NCI-H524 (cell line): ENCODE measurements around the gene DNASE2.
A peak's percentile ranks its signal among the peaks of the same experiment; 100 is the strongest.
"Not testable (repeated sequence)": the region's sequence is repeated elsewhere in the genome, so short reads cannot be mapped to it uniquely, and the experiment has no call there.

ENCODE experiments used
- DNase-seq, 2 experiments: peaks; one replicate each; lab custom pipeline; 2025; lab: John Stamatoyannopoulos, UW

DNASE2 gene, protein sequence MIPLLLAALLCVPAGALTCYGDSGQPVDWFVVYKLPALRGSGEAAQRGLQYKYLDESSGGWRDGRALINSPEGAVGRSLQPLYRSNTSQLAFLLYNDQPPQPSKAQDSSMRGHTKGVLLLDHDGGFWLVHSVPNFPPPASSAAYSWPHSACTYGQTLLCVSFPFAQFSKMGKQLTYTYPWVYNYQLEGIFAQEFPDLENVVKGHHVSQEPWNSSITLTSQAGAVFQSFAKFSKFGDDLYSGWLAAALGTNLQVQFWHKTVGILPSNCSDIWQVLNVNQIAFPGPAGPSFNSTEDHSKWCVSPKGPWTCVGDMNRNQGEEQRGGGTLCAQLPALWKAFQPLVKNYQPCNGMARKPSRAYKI

DNA sequence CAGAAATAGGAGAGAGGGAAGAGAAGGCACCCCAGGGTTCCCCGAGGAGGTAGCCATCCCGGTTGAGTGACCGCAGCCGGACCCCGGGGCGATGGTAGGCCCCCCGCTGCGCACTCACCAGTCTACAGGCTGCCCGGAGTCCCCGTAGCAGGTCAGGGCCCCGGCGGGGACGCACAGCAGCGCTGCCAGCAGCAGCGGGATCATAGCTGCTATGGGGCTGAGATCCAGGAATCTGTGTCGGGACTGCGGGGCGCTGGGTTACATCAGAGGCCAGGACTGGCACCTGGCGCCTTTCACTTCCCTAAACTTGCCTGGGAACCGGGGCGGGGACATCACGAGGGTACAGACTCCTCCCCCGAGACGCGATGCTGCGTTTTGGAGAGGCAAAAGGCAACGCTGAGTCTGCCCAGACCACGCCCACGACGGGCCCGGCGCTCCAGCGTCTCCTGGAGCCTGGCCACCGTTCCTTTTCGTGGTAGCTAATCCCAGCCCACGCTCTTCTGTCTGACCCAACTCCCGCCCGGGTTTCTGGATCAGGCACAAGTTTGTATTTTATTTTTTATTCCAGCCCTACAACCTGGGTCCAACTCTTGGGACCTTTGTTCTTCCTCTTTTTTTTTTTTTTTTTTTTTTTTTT is at the start of gene DNASE2:
DNASE2 (minus strand) TSS at position 278 of the 637 bp plus-strand sequence; CDS start at position 204, 74 bp downstream.
- DNase-seq = peak; percentile 93 to 97

DNA sequence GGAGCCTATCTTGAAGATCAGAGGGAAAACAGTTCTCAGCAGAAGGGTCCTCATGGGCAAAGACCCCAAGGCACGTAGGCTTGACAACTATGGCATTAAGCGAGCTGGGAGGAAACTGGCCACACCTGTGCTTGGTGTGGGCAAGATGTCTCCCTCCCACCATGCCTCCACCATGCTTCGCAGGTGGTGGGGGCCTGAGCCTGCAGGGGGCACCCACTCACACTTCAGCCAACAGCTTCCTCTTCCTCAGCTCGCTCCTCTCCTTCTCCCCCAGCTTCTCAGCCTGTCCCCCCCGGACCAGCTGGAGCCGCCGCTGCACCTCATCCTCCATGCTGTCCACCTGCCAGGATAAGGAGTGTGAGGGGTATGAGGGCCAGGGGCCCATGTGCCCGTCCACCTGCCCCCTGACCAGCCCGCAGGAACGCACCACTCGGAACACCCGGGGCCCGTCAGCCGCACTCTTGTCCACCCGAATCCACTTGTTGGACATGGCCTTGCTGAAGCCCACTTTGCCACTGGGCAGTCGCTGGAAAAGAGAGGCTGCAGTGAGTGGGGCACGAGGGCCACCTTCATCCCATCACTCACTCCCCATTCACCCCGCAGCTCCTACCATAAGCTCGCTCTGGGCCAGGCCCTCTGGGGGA is 48.9 kb upstream of the DNASE2 start:
- DNase-seq = no peak

DNA sequence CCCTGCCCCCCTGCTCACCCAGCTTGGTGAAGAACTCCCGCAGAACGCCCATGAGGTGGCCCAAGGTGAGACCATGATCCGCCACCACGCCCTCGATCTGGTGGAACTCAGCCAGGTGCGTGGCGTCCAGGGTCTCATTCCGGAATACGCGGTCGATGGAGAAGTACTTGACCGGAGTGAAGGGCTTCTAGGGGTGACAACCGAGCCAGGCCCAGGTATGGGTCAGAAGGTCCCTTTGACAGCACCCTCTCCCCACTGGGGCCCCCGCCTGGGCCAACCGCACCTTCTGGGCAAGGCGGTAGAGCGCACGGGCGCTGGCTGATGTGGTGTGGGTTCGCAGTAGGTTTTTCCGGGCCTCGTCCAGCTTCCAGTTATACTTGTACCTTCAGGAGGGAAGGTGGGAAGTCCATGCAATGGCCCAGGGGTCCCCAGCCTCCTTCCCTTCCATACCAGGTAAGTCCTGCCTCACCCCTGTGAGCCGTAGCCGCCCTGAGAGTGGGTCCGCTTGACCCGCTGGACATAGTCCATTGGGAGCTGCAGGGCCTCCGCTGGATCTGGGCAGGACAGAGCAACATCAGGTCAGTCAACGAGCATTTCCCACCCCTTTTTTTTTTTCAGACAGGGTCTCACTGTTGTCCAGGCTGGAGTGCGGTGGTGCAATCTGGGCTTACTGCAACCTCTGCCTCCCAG is 43.5 kb upstream of the DNASE2 start:
- no peak for DNase-seq

DNA sequence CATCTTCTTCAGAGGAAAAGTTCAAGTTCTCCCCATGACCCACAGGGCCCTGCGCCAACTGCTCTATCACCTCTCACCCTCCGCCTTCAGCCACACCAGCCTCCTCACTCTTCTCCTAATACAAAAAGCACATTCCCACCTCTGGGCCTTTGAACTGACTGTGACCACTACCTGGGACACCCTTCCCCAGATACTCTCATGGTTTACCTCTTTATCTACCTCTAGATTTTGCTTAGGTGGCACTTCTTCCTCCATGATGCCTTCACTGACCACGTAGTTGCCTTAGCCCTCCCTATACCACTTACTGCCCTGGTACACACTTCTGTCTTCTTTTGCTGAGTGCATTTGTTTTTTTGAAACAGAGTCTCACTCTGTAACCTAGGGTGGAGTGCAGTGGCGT is 41.7 kb upstream of the DNASE2 start:
- DNase-seq = no peak

DNA sequence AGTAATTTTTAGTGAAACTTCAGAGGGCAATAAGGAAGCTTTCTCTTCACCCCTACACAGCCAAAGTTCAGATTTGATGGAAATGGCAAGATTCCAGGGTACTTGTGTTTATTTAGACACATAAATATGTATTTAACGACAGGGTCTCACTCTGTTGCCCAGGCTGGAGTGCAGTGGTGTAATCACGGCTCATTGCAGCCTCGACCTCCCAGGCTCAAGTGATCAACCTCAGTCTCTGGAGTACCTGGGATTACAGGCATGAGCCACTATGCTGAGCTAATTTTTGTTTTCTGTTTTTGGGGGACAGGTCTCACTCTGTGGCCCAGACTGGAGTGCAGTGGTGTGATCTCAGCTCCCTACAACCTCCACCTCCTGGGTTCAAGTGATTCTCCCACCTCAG is 39.8 kb upstream of the DNASE2 start:
- DNase-seq = no peak

DNA sequence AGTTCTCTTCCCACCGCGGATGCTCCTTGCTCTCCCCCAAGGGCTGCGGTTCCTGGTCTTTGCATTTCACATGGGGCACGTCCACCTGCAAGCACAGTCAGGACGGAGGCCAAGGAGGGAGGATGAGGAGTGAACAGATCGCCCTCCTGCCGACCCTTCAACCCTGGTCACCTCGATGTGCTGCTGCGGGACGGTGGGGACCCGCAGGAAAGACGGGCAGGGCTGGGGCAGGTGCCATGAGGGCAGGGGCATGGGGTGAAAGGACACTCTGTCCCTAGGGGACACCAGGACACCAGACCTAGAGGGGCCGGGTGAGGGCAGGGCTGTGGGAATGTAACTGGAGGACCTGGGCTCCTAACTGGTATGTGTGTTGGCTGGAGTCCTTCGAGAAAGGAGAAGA is 37.0 kb upstream of the DNASE2 start:
- DNase-seq = no peak

DNA sequence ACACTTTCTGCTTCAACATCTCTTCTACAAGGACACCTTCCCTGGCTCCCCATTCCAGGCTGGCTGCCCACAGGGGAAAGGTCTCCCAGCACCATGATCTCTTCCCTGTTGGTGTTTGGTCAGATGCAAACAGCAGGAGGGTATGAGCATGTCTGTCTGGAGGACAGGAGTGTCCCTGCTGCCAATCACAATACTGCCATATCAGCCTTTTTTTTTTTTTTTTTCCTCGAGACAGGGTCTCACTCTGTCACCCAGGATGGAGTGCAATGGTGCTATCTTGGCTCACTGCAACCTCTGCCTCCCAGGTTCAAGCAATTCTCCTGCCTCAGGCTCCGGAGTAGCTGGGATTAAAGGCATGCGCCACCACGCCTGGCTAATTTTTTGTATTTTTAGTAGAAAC is 34.6 kb upstream of the DNASE2 start:
- not testable (repeated sequence) for DNase-seq

DNA sequence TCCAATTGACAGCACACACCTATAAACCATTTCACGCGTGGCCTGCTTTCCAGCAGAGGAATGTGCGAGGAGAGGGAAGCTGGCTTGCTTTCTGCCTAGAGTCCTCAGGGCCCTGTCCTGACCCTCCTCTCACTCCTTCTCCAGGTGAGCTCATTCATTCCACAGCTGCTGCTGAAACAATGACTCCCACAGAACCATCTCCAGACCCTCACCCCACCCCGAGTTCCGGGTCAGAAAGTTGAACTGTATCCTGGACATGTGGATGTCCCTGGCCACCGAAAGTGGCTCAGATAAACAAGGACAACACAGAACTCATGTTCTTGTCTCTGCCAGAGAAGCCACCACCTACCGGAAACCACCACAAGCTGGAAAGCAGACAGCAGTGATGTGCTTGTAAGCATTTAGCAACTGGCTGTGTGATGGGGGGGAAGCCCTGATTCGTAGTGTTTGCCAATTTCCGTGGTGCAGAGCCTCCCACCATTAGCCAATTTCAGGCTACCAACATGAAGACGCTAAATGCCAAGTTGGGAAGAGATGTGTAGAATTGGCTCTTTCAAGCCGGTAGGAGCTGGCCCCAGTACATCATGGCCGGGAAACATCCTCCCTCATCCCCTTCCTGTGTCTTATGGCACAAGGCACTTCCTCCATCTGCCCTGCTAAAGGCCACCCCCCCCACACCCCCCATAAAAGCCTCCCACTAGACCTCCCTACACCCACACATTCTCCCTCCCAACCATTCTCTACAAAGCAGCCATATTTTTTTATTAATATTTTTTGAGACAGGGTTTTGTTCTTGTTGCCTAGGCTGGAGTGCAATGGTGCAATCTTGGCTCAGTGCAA is 32.8 kb upstream of the DNASE2 start:
- DNase-seq = no peak

DNA sequence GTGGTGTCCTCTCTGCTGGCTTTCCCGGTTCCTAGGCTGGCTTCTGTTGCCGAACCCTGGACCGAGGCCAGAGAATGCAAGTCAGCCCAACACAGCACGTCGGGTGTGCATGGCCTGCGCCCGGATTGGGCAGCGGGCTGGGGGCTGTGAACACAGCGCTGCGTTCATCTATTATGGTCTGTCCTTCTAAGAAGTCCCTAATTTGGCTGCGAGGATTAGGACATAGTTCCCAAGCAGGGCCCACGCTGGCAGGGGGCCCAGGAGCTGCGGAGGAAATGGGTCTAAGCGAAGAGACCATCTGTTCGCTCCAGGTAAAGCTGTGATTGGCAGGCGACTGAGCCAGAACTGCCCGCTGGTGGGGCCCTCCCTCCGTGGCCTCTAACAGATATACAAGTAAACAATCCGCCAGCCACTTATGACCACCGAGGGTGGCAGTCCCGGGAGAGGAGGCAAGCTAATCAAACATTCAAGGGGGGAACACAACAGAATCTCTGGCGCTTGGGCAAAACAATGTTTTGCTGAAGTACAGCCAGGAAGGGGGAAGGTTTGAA is 31.8 kb upstream of the DNASE2 start:
- DNase-seq = peak; percentile 99 to 100

DNA sequence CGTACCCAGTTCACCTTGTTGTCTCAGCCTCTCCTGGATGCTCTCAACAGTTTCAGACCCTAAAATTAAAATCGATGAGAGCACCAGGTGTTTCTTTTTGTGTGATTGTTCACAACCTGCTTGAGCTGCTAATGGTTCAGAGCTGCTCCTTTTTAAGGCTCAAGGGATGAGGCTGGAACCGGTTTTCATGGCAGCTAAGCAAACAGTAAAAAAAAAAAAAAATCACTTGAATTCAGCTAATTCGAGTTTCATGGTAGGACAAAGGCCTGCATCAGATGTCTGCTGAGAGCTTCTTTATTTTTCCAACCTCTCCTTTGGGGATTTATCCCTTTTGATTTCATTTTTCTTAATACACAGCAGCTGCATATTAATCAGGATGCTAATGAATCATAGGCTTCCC is 31.3 kb upstream of the DNASE2 start:
- peak in 1 of 2 experiments; percentile 51 for DNase-seq

DNA sequence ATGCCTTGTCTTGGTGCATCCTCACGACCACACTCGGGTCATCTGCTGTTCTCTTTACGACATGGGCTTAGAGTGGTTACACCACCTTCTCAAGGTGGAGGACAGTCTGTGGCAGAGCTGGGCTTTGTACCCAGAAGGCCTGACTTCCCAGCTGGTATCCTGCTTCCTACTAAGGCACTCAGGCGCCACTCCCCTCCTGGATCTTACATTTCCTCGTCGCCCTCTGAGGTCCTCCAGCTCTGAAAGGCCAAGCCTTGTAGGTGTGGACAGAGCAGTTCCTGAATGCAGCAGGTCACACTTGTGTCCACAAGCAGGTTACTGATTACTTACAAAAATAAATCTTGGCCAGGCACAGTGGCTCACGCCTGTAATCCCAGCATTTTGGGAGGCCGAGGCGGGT is 25.9 kb upstream of the DNASE2 start:
- DNase-seq = no peak

DNA sequence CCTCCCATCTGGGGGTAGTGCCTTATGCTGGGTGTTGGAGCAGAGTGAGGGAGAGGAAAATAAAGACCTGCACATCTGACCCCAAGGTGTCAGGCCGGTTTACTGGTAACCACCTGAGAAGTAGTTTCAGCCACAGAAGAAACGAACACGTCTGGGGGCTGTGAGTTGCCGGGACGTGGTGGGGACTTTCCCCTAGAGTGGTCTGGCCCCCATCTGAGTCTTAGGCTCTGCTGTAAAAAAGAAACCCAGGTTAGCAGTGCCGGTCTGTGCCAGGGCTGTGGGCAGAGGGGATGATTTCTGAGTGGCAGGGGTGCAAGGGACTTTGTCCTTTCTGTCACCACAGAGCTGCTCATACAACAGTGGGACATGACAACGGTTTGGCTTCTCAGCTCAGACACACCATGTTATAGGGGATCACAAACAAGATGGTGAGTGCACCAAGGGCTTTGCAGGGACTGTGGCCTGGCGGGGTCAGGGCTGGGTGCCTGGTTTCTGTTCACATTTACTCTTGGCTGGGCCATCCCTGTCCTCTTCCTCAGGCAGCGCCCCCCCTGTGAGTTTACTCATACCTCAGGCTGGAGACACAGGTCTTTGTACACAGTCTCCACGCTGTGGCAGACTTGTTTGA is 18.8 kb upstream of the DNASE2 start:
- DNase-seq = no peak

DNA sequence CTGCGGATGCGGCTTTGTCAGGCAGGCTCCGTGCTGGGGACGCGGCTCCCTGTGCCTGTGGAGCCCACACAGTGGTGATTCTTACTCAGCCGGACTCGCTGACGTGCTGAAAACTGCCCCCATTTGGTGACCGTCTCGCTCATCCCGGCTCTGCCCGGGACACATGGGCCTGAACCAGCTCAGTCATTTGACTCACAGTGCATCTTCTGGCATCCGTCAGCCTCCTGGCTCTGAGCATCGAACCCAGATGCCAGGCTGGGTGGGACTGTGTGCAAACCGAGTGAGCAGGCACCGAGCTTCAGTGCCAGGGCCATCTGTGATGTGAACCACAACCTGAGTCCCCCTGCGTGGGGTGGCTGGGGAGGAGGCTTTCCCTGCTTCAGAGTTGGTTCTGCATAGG is 15.2 kb upstream of the DNASE2 start:
- DNase-seq = no peak

DNA sequence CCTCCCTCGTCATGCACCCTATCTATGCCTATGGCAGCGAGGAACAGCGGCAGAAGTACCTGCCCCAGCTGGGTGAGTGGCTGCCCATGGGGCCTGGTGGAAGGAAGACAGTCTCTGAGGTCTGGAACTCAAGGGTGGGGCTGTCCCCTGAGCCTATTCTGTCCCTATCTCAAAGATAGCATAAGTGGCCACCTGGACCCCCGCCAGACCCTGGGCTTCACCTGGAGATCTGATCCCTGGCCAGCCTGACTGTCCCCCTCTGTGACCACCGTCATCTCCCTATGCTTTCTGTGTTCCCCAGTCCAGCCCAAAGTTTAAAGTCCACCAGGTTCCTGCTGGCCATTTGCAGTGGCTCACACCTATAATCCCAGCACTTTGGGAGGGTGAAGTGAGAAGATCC is 12.3 kb upstream of the DNASE2 start:
- DNase-seq = no peak

DNA sequence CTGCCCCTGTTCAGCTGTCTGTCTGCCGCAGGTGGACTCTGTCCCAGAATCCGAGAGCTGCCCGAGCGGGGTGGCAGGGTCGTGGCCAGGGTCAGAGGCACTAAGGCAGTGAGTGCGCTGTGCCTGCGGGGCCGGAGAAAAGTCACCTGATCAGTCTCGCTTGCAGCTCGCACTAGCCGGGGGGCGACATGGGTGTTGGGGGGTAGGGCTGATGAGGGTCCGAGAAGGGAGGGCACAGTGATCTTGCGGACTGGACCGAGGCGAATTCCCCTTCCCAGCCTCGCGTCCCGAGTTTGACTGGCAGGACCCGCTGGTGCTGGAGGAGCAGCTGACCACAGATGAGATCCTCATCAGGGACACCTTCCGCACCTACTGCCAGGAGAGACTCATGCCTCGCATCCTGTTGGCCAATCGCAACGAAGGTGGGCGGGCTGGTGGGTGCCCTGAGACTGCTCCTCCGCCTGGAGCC is 10.3 kb upstream of the DNASE2 start:
- DNase-seq = no peak

DNA sequence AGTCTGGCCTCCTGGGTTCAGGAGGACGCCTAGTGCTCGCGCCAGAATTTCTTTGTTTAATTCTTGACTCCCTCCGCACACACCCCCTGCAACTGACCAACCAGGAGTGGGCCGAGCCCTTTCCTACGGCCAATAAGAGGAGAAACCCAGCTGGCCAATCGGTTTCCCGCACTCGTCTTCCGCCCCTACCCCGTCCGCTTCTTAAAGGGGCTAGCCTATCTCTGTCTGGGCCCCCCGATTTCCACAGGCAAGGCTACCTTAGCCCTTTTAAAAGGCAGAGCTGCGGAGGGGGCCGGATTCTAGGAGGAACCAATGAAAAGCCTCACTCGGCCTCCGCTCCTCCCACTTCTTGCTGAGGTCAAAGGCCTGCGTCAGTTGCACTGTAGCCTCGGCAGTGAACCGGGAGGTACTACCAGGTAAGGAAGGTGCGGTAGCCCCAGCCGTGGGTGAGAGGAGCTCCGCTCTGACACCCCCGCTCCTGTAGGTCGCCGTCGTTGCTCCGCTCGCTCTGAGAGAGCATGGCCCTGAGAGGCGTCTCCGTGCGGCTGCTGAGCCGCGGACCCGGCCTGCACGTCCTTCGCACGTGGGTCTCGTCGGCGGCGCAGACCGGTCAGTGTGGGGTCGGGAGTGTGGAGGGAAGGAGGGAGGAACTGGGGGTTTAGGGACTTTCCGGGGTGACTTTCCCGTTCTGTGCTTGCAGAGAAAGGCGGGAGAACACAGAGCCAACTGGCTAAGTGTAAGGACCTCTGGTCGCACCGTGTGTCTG is 9.7 kb upstream of the DNASE2 start, which contains the start of gene GCDH:
GCDH (plus strand) TSS at position 374 of the 766 bp plus-strand sequence; CDS start at position 519, 145 bp downstream.
- DNase-seq = peak; percentile 100

DNA sequence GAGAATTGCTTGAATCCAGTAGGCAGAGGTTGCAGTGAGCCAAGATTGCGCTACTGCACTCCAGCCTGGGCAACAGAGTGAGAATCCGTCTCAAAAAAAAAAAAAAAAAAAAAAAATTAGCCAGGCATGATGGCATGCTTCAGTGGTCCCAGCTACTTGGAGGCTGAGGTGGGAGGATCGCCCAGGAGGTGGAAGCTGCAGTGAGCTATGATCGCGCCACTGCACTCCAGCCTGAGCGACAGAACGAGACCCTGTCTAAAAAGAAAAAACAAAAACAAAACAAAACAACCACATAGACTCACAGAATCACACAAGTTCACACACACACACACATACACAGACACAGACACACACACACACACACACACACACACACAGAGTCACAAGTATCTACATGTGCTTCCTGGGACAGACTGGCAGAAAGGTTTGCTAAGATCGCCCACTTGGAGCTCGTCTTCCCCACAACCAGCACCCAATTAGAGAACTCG is 9.1 kb upstream of the DNASE2 start:
- DNase-seq = not testable (repeated sequence)

DNA sequence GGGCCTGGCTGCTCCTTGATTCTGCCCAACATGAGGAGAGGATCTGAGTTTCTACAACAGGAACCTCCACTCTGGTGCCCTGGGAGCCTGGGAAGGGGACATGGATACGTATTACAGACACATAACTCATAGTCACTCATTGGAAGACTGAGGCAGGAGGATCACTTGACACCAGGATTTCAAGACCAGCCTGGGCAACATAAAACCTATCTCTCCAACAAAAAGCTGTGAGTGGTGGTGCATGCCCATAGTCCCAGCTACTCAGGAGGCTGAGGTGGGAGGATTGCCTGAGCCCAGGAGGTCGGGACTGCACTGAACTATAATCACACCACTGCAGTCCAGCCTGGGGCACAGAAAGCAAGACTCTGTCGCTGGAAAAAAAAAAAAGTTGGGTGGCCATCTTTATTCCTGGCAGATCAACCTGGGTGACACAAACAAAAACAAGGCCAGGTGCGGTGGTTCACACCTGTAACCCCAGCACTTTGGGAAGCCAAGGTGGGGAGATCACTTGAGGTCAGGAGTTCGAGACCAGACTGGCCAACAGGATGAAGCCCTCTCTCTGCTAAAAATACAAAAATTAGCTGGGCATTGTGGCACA is 6.9 kb upstream of the DNASE2 start:
- no peak for DNase-seq
